WTC11 (cell line): Measurements from ENCODE around the gene GLUD1.
"Not testable (repeated sequence)": the region's sequence is repeated elsewhere in the genome, so short reads cannot be mapped to it uniquely, and the experiment has no call there.

Experiments used
- CREM ChIP-seq: sonication (generic); formaldehyde crosslinking; IDR thresholded peaks from 2 replicates; pipeline ENCODE4 v1.8.1; 2022; ENCODE audit warnings: mild to moderate bottlenecking, missing genetic modification reagents, moderate library complexity
- CTCF ChIP-seq: fragments of 200-600 bp; IDR thresholded peaks from 2 replicates; pipeline ENCODE4 v1.8.0; 2022; ENCODE audit warnings: antibody characterized with exemption
- E2F1 ChIP-seq: sonication (generic); formaldehyde crosslinking; IDR thresholded peaks from 2 replicates; pipeline ENCODE4 v1.8.0; 2022; ENCODE audit warnings: mild to moderate bottlenecking, missing genetic modification reagents
- E2F5 ChIP-seq: sonication (generic); formaldehyde crosslinking; IDR thresholded peaks from 2 replicates; pipeline ENCODE4 v1.8.1; 2022; ENCODE audit warnings: mild to moderate bottlenecking, moderate library complexity, missing genetic modification reagents
- ELF4 ChIP-seq: sonication (generic); formaldehyde crosslinking; IDR thresholded peaks from 2 replicates; pipeline ENCODE4 v1.8.1; 2022; ENCODE audit warnings: low read depth, mild to moderate bottlenecking, moderate library complexity, missing genetic modification reagents
- ESRRA ChIP-seq: sonication (generic); formaldehyde crosslinking; IDR thresholded peaks from 2 replicates; pipeline ENCODE4 v1.8.1; 2022; ENCODE audit warnings: mild to moderate bottlenecking, missing genetic modification reagents, borderline replicate concordance
- IRF1 ChIP-seq: sonication (generic); formaldehyde crosslinking; IDR thresholded peaks from 2 replicates; pipeline ENCODE4 v1.8.0; 2023; ENCODE audit warnings: missing genetic modification reagents
- IRF2 ChIP-seq: sonication (generic); formaldehyde crosslinking; IDR thresholded peaks from 2 replicates; pipeline ENCODE4 v1.8.0; 2022; ENCODE audit warnings: low read depth, missing genetic modification reagents, borderline replicate concordance
- JUN ChIP-seq: sonication (generic); formaldehyde crosslinking; IDR thresholded peaks from 2 replicates; pipeline ENCODE4 v1.8.0; 2023; ENCODE audit warnings: mild to moderate bottlenecking, missing genetic modification reagents
- MAX ChIP-seq: sonication (generic); formaldehyde crosslinking; IDR thresholded peaks from 2 replicates; pipeline ENCODE4 v1.8.0; 2022; ENCODE audit warnings: mild to moderate bottlenecking, missing genetic modification reagents
- USF1 ChIP-seq: sonication (generic); formaldehyde crosslinking; IDR thresholded peaks from 2 replicates; pipeline ENCODE4 v1.8.0; 2022; ENCODE audit warnings: mild to moderate bottlenecking, missing genetic modification reagents
- ZBTB21 ChIP-seq: sonication (generic); formaldehyde crosslinking; IDR thresholded peaks from 2 replicates; pipeline ENCODE4 v1.8.1; 2023; ENCODE audit warnings: mild to moderate bottlenecking, missing genetic modification reagents, borderline replicate concordance
- ZNF281 ChIP-seq: sonication (generic); formaldehyde crosslinking; IDR thresholded peaks from 2 replicates; pipeline ENCODE4 v1.8.0; 2023; ENCODE audit warnings: mild to moderate bottlenecking, missing genetic modification reagents
- ZNF416 ChIP-seq: fragments of 250-450 bp; sonication (Bioruptor Pico); IDR thresholded peaks from 2 replicates; pipeline ENCODE4 v1.9.0; 2021; ENCODE audit warnings: mild to moderate bottlenecking, inconsistent platforms

GRCh38 chr10:87014986-87015716, 79.5 kb downstream of the GLUD1 start:
- TF ChIP-seq CTCF; CREM (CRISPR knock-in tag); E2F1; ZNF281 (CRISPR knock-in tag); ZNF416; JUN (CRISPR knock-in tag); MAX (CRISPR knock-in tag); IRF1 (CRISPR knock-in tag); ELF4 (CRISPR knock-in tag); E2F5 (CRISPR knock-in tag); ESRRA (CRISPR knock-in tag); ZBTB21 (CRISPR knock-in tag); IRF2 (CRISPR knock-in tag); USF1 (CRISPR knock-in tag): not testable (repeated sequence)
